Activated CD4-positive, alpha-beta T cell treated with anti-CD3 and anti-CD28 coated beads for 36 hours (primary cell): ENCODE measurements around the gene RNASEL. TPM values are rescaled to one million over a fixed set of nuclear protein-coding genes. Genes with fewer than 3 reads are reported as not detected.

Experiments
- ATAC-seq: fragments of 200-7000 bp; cut with Tn5 transposase; one replicate; pipeline ENCODE4 v1.10.0; 2021; ENCODE audit warnings: mild to moderate bottlenecking, moderate library complexity
- CTCF ChIA-PET: fragments of 350-600 bp; sonication (Branson Sonifier 250); formaldehyde crosslinking; loops from one replicate; lab custom pipeline; 2021; ENCODE audit warnings: antibody characterized with exemption; lab: Charles Lee
- POLR2A ChIA-PET: fragments of 350-600 bp; sonication (Branson Sonifier 250); formaldehyde crosslinking; loops from one replicate; lab custom pipeline; 2021; ENCODE audit warnings: antibody characterized with exemption, inconsistent platforms; lab: Charles Lee
- DNase-seq: peaks from one replicate; pipeline ENCODE4 v3.0.0-alpha.2; 2020
- H3K27ac Mint-ChIP-seq: one replicate; pipeline ENCODE4 v1.8.0; 2021; ENCODE audit warnings: mixed read lengths
- H3K27me3 Mint-ChIP-seq: one replicate; pipeline ENCODE4 v1.8.0; 2021; ENCODE audit warnings: mixed read lengths
- H3K36me3 Mint-ChIP-seq: one replicate; pipeline ENCODE4 v1.8.0; 2021; ENCODE audit warnings: low read depth, mixed read lengths
- H3K4me1 Mint-ChIP-seq: one replicate; pipeline ENCODE4 v1.8.0; 2021; ENCODE audit warnings: mixed read lengths
- H3K4me3 Mint-ChIP-seq: one replicate; pipeline ENCODE4 v1.8.0; 2021; ENCODE audit warnings: mild to moderate bottlenecking, moderate library complexity, mixed read lengths
- H3K9me3 Mint-ChIP-seq: one replicate; pipeline ENCODE4 v1.8.0; 2021; ENCODE audit warnings: low read depth, mixed read lengths
- intact Hi-C, 2 experiments: fragments of 100-400 bp; cut with DNase I in 1 of 2; cut with micrococcal nuclease in 1 of 2; formaldehyde crosslinking; loops; one replicate each; pipeline versions ENCODE4 v1.14.2 to v1.15.1; 2022 to 2024; cut with DNase I, micrococcal nuclease
- total RNA-seq, 2 experiments: library from RNA; stranded (reverse); gene quantifications; one replicate each; pipeline ENCODE4 v1.2.3, GENCODE V29; 2021

RNASEL gene
- total RNA-seq, 2 experiments from 2014 or later: 3.7 to 4.0 TPM

DNA sequence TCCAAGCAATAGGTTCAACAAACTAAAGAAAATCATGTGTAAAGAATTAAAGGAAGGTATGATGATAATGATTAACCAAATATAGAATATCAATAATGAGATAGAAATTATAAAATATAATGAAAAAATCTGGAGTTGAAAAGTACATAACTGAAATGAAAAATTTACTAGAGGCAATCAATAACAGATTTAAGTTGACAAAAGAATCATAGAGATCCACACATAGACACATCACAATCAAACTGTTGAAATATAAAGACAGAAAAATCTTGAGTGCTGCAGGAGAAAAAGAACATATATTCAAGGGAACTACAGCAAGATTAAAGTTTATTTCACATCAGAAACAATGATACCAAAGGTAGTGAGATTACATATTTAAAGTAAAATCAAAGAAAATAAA, 63.7 kb downstream of the RNASEL start:
- Mint-ChIP-seq H3K4me3 (no peak overlapping the region), H3K27ac (no peak overlapping the region), H3K27me3 (peaks cover 20% of the 10 kb centered on the region), H3K4me1 (no peaks in the 10 kb centered on the region), H3K9me3 (peaks cover 24% of the 10 kb centered on the region), H3K36me3 (peaks cover 2% of the 10 kb centered on the region)
- DNase-seq (no peak), ATAC-seq (no peak)
- intact Hi-C loops: no loop called here
- POLR2A ChIA-PET: no interaction called here
- CTCF ChIA-PET: no interaction called here

Other genes with a start within 250 kb of the RNASEL start
- gene GLUL, start 197.5 kb downstream of the RNASEL start, total RNA-seq: 10 to 100 TPM; 63.5 to 87.5 TPM
- not detected for gene TEDDM1, start 188.6 kb downstream of the RNASEL start, total RNA-seq
- not detected for gene RGSL1, start 139.1 kb downstream of the RNASEL start, total RNA-seq
- 10 to 100 TPM; 27.2 to 30.6 TPM for gene RGS16, start 15.1 kb upstream of the RNASEL start, total RNA-seq
- not detected for gene RGS8, start 95.3 kb upstream of the RNASEL start, total RNA-seq
- gene NPL, start 200.5 kb upstream of the RNASEL start, total RNA-seq: 1 to 10 TPM; 4.0 to 5.6 TPM